Muscle layer of duodenum (tissue), 2 donors: ENCODE results near the gene CD276.
"Not testable (repeated sequence)": the region's sequence is repeated elsewhere in the genome, so short reads cannot be mapped to it uniquely, and the experiment has no call there.

Experiments used
- H3K27ac ChIP-seq: one replicate; pipeline ENCODE4 v1.7.0; 2013; ENCODE audit warnings: mild to moderate bottlenecking, low read length
- H3K27me3 ChIP-seq: one replicate; pipeline ENCODE4 v1.7.0; 2013; ENCODE audit warnings: low read depth, mild to moderate bottlenecking, control low read depth, low read length
- H3K36me3 ChIP-seq, 2 donors: one replicate each; pipeline ENCODE4 v1.7.0; 2013; ENCODE audit warnings: low read length in 2 of 2, control low read depth in 1 of 2, mild to moderate bottlenecking in 1 of 2; ENCODE audit not compliant: insufficient read depth in 2 of 2, control insufficient read depth in 1 of 2
- H3K4me1 ChIP-seq, 2 donors: one replicate each; pipeline ENCODE4 v1.7.0; 2013; ENCODE audit warnings: low read length in 2 of 2, mild to moderate bottlenecking in 2 of 2, control low read depth in 1 of 2, moderate library complexity in 1 of 2; ENCODE audit not compliant: insufficient read depth in 2 of 2, control insufficient read depth in 1 of 2
- H3K4me3 ChIP-seq, 2 donors: one replicate each; pipeline ENCODE4 v1.7.0; 2013; ENCODE audit warnings: low read length in 2 of 2, low read depth in 1 of 2, mild to moderate bottlenecking in 1 of 2
- H3K9me3 ChIP-seq, 2 donors: one replicate each; pipeline ENCODE4 v1.7.0; 2013; ENCODE audit warnings: low read length in 2 of 2, control low read depth in 1 of 2, mild to moderate bottlenecking in 1 of 2; ENCODE audit not compliant: control insufficient read depth in 1 of 2
- donor health status: healthy.

CD276 gene

GRCh38 chr15:73700041-73700842 is 16.1 kb downstream of the CD276 start:
- Histone ChIP-seq H3K4me1 (peaks cover 8 to 27% of the 10 kb centered on the region in 2 donors), H3K9me3 (no peaks in the 10 kb centered on the region), H3K27ac (no peak overlapping the region), H3K4me3 (no peak overlapping the region), H3K36me3 (peaks cover 14 to 20% of the 10 kb centered on the region in 2 donors), H3K27me3 (no peaks in the 10 kb centered on the region)

- not testable (repeated sequence) for H3K4me3 ChIP-seq, H3K9me3 ChIP-seq, H3K27me3 ChIP-seq, H3K27ac ChIP-seq
- Histone ChIP-seq H3K36me3 (peaks cover 21 to 34% of the 10 kb centered on the region in 2 donors), H3K4me1 (peaks cover 0 to 10% of the 10 kb centered on the region in 2 donors)
Observed at GRCh38 chr15:73702311-73703239, 18.4 kb downstream of the CD276 start.

GRCh38 chr15:73703601-73704000 is 19.4 kb downstream of the CD276 start:
- H3K27ac ChIP-seq, H3K4me3 ChIP-seq, H3K9me3 ChIP-seq, H3K4me1 ChIP-seq, H3K27me3 ChIP-seq: not testable (repeated sequence)
- H3K36me3 ChIP-seq, result peaks cover 28 to 34% of the 10 kb centered on the region in 2 donors

- H3K9me3 ChIP-seq, H3K4me1 ChIP-seq: not testable (repeated sequence)
- peaks cover 28 to 41% of the 10 kb centered on the region in 2 donors for H3K36me3 ChIP-seq
Observed at GRCh38 chr15:73704142-73704868, 20.1 kb downstream of the CD276 start.

GRCh38 chr15:73704869-73705645 is 20.9 kb downstream of the CD276 start:
- H3K27me3 ChIP-seq, result no peaks in the 10 kb centered on the region
- H3K9me3 ChIP-seq, result no peaks in the 10 kb centered on the region
- peaks cover 35 to 47% of the 10 kb centered on the region in 2 donors for H3K36me3 ChIP-seq
- no peak overlapping the region for H3K27ac ChIP-seq
- no peak overlapping the region for H3K4me3 ChIP-seq
- H3K4me1 ChIP-seq, result peaks cover 0 to 5% of the 10 kb centered on the region in 2 donors

More at GRCh38 chr15:73704142-73704868, 20.1 kb downstream of the CD276 start:
- not testable (repeated sequence) for H3K27me3 ChIP-seq, H3K27ac ChIP-seq, H3K4me3 ChIP-seq

GRCh38 chr15:73708691-73709090 is 24.5 kb downstream of the CD276 start:
- H3K36me3 ChIP-seq, result peaks cover 47 to 72% of the 10 kb centered on the region in 2 donors

GRCh38 chr15:73709241-73709640 is 25.1 kb downstream of the CD276 start:
- Histone ChIP-seq H3K36me3 (peaks cover 47 to 74% of the 10 kb centered on the region in 2 donors), H3K4me1 (peaks cover 0 to 5% of the 10 kb centered on the region in 2 donors), H3K4me3 (no peak overlapping the region), H3K9me3 (no peaks in the 10 kb centered on the region), H3K27ac (no peak overlapping the region), H3K27me3 (no peaks in the 10 kb centered on the region)

More at GRCh38 chr15:73708691-73709090, 24.5 kb downstream of the CD276 start:
- H3K4me3 ChIP-seq, result no peak overlapping the region
- H3K9me3 ChIP-seq, result no peaks in the 10 kb centered on the region
- H3K27me3 ChIP-seq, result no peaks in the 10 kb centered on the region
- H3K27ac ChIP-seq, result no peak overlapping the region
- H3K4me1 ChIP-seq, result peaks cover 0 to 5% of the 10 kb centered on the region in 2 donors

GRCh38 chr15:73709686-73710085 is 25.5 kb downstream of the CD276 start:
- no peak overlapping the region for H3K27ac ChIP-seq
- H3K36me3 ChIP-seq, result peaks cover 43 to 73% of the 10 kb centered on the region in 2 donors
- H3K9me3 ChIP-seq, result no peaks in the 10 kb centered on the region
- H3K4me1 ChIP-seq, result peaks cover 0 to 5% of the 10 kb centered on the region in 2 donors
- no peaks in the 10 kb centered on the region for H3K27me3 ChIP-seq
- H3K4me3 ChIP-seq, result no peak overlapping the region

- no peaks in the 10 kb centered on the region for H3K9me3 ChIP-seq
- no peak overlapping the region for H3K27ac ChIP-seq
- no peaks in the 10 kb centered on the region for H3K27me3 ChIP-seq
- no peak overlapping the region for H3K4me3 ChIP-seq
- peaks cover 37 to 71% of the 10 kb centered on the region in 2 donors for H3K36me3 ChIP-seq
- H3K4me1 ChIP-seq, result peaks cover 0 to 2% of the 10 kb centered on the region in 2 donors
Observed at GRCh38 chr15:73710321-73710720, 26.1 kb downstream of the CD276 start.

GRCh38 chr15:73711526-73711925 is 27.3 kb downstream of the CD276 start:
- H3K4me1 ChIP-seq, result no peaks in the 10 kb centered on the region
- no peaks in the 10 kb centered on the region for H3K9me3 ChIP-seq
- no peak overlapping the region for H3K4me3 ChIP-seq
- H3K36me3 ChIP-seq, result peaks cover 37 to 67% of the 10 kb centered on the region in 2 donors
- no peaks in the 10 kb centered on the region for H3K27me3 ChIP-seq
- H3K27ac ChIP-seq, result no peak overlapping the region
